HepG2 (cell line): ENCODE data around the gene PHF2. TPM values are rescaled to one million over a fixed set of nuclear protein-coding genes. Genes with fewer than 3 reads are reported as not detected.

Source experiments
- ATAC-seq: fragments of 200-7000 bp; cut with Tn5 transposase; 3 replicates; pipeline ENCODE4 v1.9.1; 2020; ENCODE audit warnings: mild to moderate bottlenecking, moderate library complexity
- BruUV-seq: library from RNA; stranded (reverse); fragments of 400-500 nt; replicated peaks from 2 replicates; lab custom pipeline; 2021; lab: Mats Ljungman, UMichigan
- CTCF ChIA-PET: fragments of 300-600 bp; formaldehyde crosslinking; extraction: SDS; loops from one replicate; lab custom pipeline; 2021; ENCODE audit warnings: low total read pairs, inconsistent platforms, low intra/inter-chr PET ratio; lab: Yijun Ruan, JAX
- POLR2A ChIA-PET: fragments of 350-600 bp; sonication (Branson Sonifier 250); formaldehyde crosslinking; loops from one replicate; lab custom pipeline; 2020; ENCODE audit warnings: antibody characterized with exemption, inconsistent platforms; lab: Yijun Ruan, JAX
- DNase-seq: peaks from one replicate; pipeline ENCODE4 v3.0.0-alpha.2; 2015; ENCODE audit warnings: low spot score
- FAIRE-seq: peaks from 3 replicates; lab custom pipeline; 2011; peaks lifted over from hg19 to GRCh38; lab: Jason Lieb, UNC
- H2AFZ ChIP-seq: one replicate; pipeline ENCODE4 v1.6.1; 2011; ENCODE audit warnings: low read length, inconsistent platforms
- H3K27ac ChIP-seq: fragments of 300-600 bp; 3 replicates; pipeline ENCODE4 v1.8.0; 2011; ENCODE audit warnings: mixed run types, mild to moderate bottlenecking, mixed read lengths, low read length, inconsistent platforms; ENCODE audit not compliant: insufficient read depth; ENCODE audit errors: extremely low read length
- H3K27me3 ChIP-seq, 2 experiments: fragments of 200-600 bp in 1 of 2; 2 replicates in 1 of 2; 3 replicates in 1 of 2; pipeline versions ENCODE4 v1.6.0 to v1.8.0; 2011; ENCODE audit warnings: low read length in 2 of 2, mild to moderate bottlenecking in 2 of 2, moderate library complexity in 2 of 2, inconsistent platforms in 1 of 2; ENCODE audit not compliant: insufficient read depth in 2 of 2, control insufficient read depth in 1 of 2
- H3K36me3 ChIP-seq, 2 experiments: fragments of 200-600 bp in 1 of 2; replicated peaks in 1 of 2; 2 replicates in 1 of 2; 3 replicates in 1 of 2; pipeline versions ENCODE4 v1.5.1 to v1.8.0; 2011; ENCODE audit warnings: low read length in 2 of 2, inconsistent platforms in 1 of 2; ENCODE audit not compliant: insufficient read depth in 2 of 2, control insufficient read depth in 1 of 2
- H3K4me1 ChIP-seq: 2 replicates; pipeline ENCODE4 v1.5.1; 2012; ENCODE audit warnings: low read length, inconsistent platforms; ENCODE audit not compliant: insufficient read depth
- H3K4me2 ChIP-seq: 2 replicates; pipeline ENCODE4 v1.6.0; 2011; ENCODE audit warnings: low read depth, low read length, inconsistent platforms
- H3K4me3 ChIP-seq, 3 experiments: fragments of 200-600 bp in 1 of 3; sonication (generic), shearing (Covaris generic) in 1 of 3; replicated peaks in 1 of 3; 2 replicates each; pipeline ENCODE4 v1.5.1; 2011 to 2016; ENCODE audit warnings: low read length in 3 of 3, inconsistent platforms in 2 of 3, low read depth in 2 of 3, mild to moderate bottlenecking in 2 of 3, control low read depth in 1 of 3, mixed read lengths in 1 of 3; ENCODE audit not compliant: insufficient read depth in 1 of 3
- H3K79me2 ChIP-seq: one replicate; pipeline ENCODE4 v1.6.1; 2011; ENCODE audit warnings: low read length, inconsistent platforms; ENCODE audit not compliant: insufficient read depth
- H3K9ac ChIP-seq: 2 replicates; pipeline ENCODE4 v1.6.0; 2011; ENCODE audit warnings: mild to moderate bottlenecking, low read depth, low read length, inconsistent platforms; ENCODE audit not compliant: insufficient read depth
- H3K9me3 ChIP-seq: 2 replicates; pipeline ENCODE4 v1.5.1; 2012; ENCODE audit warnings: mild to moderate bottlenecking, low read length
- H4K20me1 ChIP-seq: 2 replicates; pipeline ENCODE4 v1.6.0; 2011; ENCODE audit warnings: inconsistent platforms, mild to moderate bottlenecking, low read length, moderate library complexity; ENCODE audit not compliant: insufficient read depth
- EHMT2 ChIP-seq: fragments of 200-600 bp; sonication (generic); IDR thresholded peaks from 2 replicates; pipeline ENCODE4 v1.7.0; 2017; ENCODE audit warnings: antibody characterized with exemption, low read depth, low read length, borderline replicate concordance
- HOXA9 ChIP-seq: sonication (generic); formaldehyde crosslinking; IDR thresholded peaks from 2 replicates; pipeline ENCODE4 v1.8.1; 2022; ENCODE audit warnings: missing genetic modification reagents, mild to moderate bottlenecking, moderate library complexity, borderline replicate concordance
- MED8 ChIP-seq: sonication (generic); formaldehyde crosslinking; IDR thresholded peaks from 2 replicates; pipeline ENCODE4 v1.8.1; 2023; ENCODE audit warnings: mild to moderate bottlenecking, missing genetic modification reagents; ENCODE audit not compliant: insufficient replicate concordance
- PHF8 ChIP-seq: sonication (generic); formaldehyde crosslinking; IDR thresholded peaks from 2 replicates; pipeline ENCODE4 v1.5.0; 2020; ENCODE audit warnings: missing genetic modification reagents
- SIX4 ChIP-seq: sonication (generic); formaldehyde crosslinking; IDR thresholded peaks from 2 replicates; pipeline ENCODE4 v1.4.0; 2020; ENCODE audit warnings: missing genetic modification reagents
- ZFP36L1 ChIP-seq: sonication (generic); formaldehyde crosslinking; IDR thresholded peaks from 2 replicates; pipeline ENCODE4 v1.8.0; 2022; ENCODE audit warnings: mild to moderate bottlenecking, missing genetic modification reagents, moderate library complexity
- ZNF326 ChIP-seq: sonication (generic); formaldehyde crosslinking; IDR thresholded peaks from 2 replicates; pipeline ENCODE4 v1.4.0; 2020; ENCODE audit warnings: missing genetic modification reagents, borderline replicate concordance
- ZNF644 ChIP-seq: IDR thresholded peaks from 2 replicates; pipeline ENCODE4 v1.6.1; 2016; ENCODE audit warnings: low read depth
- ZNF646 ChIP-seq: sonication (generic); formaldehyde crosslinking; IDR thresholded peaks from 2 replicates; pipeline ENCODE4 v1.9.0; 2021; ENCODE audit warnings: mild to moderate bottlenecking, missing genetic modification reagents
- ZNF746 ChIP-seq: sonication (generic); formaldehyde crosslinking; IDR thresholded peaks from 2 replicates; pipeline ENCODE4 v1.8.0; 2022; ENCODE audit warnings: mild to moderate bottlenecking, missing genetic modification reagents
- ZNF775 ChIP-seq: sonication (generic); formaldehyde crosslinking; IDR thresholded peaks from 2 replicates; pipeline ENCODE4 v1.4.0; 2020; ENCODE audit warnings: missing genetic modification reagents, mild to moderate bottlenecking, moderate library complexity, borderline replicate concordance
- ZUFSP ChIP-seq: sonication (generic); formaldehyde crosslinking; IDR thresholded peaks from 2 replicates; pipeline ENCODE4 v1.9.0; 2021; ENCODE audit warnings: missing genetic modification reagents, mild to moderate bottlenecking, borderline replicate concordance
- WGBS: methylation state at CpG from one replicate; pipeline ENCODE4 v1.1.6; 2017; ENCODE audit warnings: low lambda C conversion rate; 5-methylcytosine and 5-hydroxymethylcytosine counted together
- in situ Hi-C: cut with HindIII; loops from 2 replicates; pipeline ENCODE4 v1.10.0; 2017; ENCODE audit warnings: low pct_unique_long_range_greater_than_20kb; ENCODE audit not compliant: extremely low pct_ligation_motif_present
- intact Hi-C: fragments of 100-400 bp; cut with micrococcal nuclease; formaldehyde crosslinking; loops from one replicate; pipeline ENCODE4 v1.10.0; 2022; ENCODE audit not compliant: unreplicated experiment
- polyA plus RNA-seq, 8 experiments: library from polyadenylated mRNA; depleted of rRNA in 3 of 8; stranded (reverse) in 7 of 8; unstranded in 1 of 8; fragments of >200 nt; fragmentation: Illumina TruSeq in 4 of 8; extraction: Trizol in 4 of 8; gene quantifications; 2 replicates each; pipeline versions ENCODE4 v1.2.1 to v1.2.3, GENCODE V29; 2011 to 2016; ENCODE audit warnings: low read depth in 4 of 8, missing spikeins in 1 of 8, mixed read lengths in 1 of 8; ENCODE audit not compliant: insufficient read depth in 1 of 8
- total RNA-seq, 5 experiments: library from RNA; depleted of rRNA; stranded (reverse); fragments of >200 nt; fragmentation: Illumina TruSeq; extraction: Trizol; gene quantifications; 2 replicates each; pipeline ENCODE4 v1.2.3, GENCODE V29; 2016; ENCODE audit warnings: low read depth in 1 of 5

PHF2 gene
- total and polyA plus RNA-seq, 2 of the 13 experiments (the other 11 are each of a cell fraction or from before 2014, with no cell fraction given): 6.6 to 9.1 TPM

- TF ChIP-seq EHMT2 (no peak), ZUFSP (no peak), MED8 (no peak)
- peaks cover 10% of the 10 kb centered on the region for H3K4me1 ChIP-seq
- H3K27ac ChIP-seq: no peak overlapping the region
- no peaks in the 10 kb centered on the region for H3K36me3 ChIP-seq
- no peak overlapping the region for H2AFZ ChIP-seq
- H3K27me3 ChIP-seq: no peaks in the 10 kb centered on the region
- no CpG with 5 or more reads among the region's 3 CpGs for WGBS
- in situ Hi-C loops (no loop called here), intact Hi-C loops (no loop called here)
- ATAC-seq (no peak), FAIRE-seq (no peak), DNase-seq (no peak)
- ChIA-PET POLR2A (interaction anchor here (0.7 kb wide), 1 partner anchor 480 kb away, joined by 3 read pairs; no protein-coding TSS in a partner anchor), CTCF (no interaction called here)
- H4K20me1 ChIP-seq: no peaks in the 10 kb centered on the region
- no peak overlapping the region for H3K4me3 ChIP-seq
- no peaks in the 10 kb centered on the region for H3K9me3 ChIP-seq
- no peak overlapping the region for H3K4me2 ChIP-seq
- BruUV-seq: no TSS peak
- peaks cover 19% of the 10 kb centered on the region for H3K79me2 ChIP-seq
- H3K9ac ChIP-seq: no peak overlapping the region
These were observed 24.1 kb downstream of the PHF2 start for GRCh38 chr9:93600504-93600903.

GRCh38 chr9:93601063-93601462 is 24.7 kb downstream of the PHF2 start:
- no peak overlapping the region for H2AFZ ChIP-seq
- no peaks in the 10 kb centered on the region for H4K20me1 ChIP-seq
- DNase-seq (no peak), ATAC-seq (no peak), FAIRE-seq (no peak)
- no peak overlapping the region for H3K27ac ChIP-seq
- intact Hi-C loops: no loop called here
- POLR2A ChIA-PET: no interaction called here
- no peak overlapping the region for H3K4me3 ChIP-seq
- peaks cover 10% of the 10 kb centered on the region for H3K4me1 ChIP-seq
- H3K9ac ChIP-seq: no peak overlapping the region
- no peaks in the 10 kb centered on the region for H3K36me3 ChIP-seq
- no TSS peak for BruUV-seq
- no peak overlapping the region for H3K4me2 ChIP-seq
- H3K27me3 ChIP-seq: no peaks in the 10 kb centered on the region
- H3K9me3 ChIP-seq: no peaks in the 10 kb centered on the region
- CTCF ChIA-PET: no interaction called here
- WGBS: 92% methylated on average over 4 of the region's 4 CpGs
- H3K79me2 ChIP-seq: peaks cover 19% of the 10 kb centered on the region
- in situ Hi-C loops: no loop called here
- no peak for TF ChIP-seq SIX4
- no peak for TF ChIP-seq ZNF746 (CRISPR knock-in tag)
- no peak for TF ChIP-seq ZNF646 (CRISPR knock-in tag)
- TF ChIP-seq ZNF326: no peak
- no peak for TF ChIP-seq ZFP36L1 (CRISPR knock-in tag)
- TF ChIP-seq HOXA9 (CRISPR knock-in tag): no peak
- TF ChIP-seq ZNF644 (CRISPR knock-in tag): no peak
- TF ChIP-seq PHF8 (CRISPR knock-in tag): no peak
- TF ChIP-seq ZNF775 (CRISPR knock-in tag): no peak
